Hepatocyte (in vitro differentiated cells): Measurements from ENCODE around the gene RBM23. TPM values are rescaled to one million over a fixed set of nuclear protein-coding genes. Genes with fewer than 3 reads are reported as not detected.
A peak's percentile ranks its signal among the peaks of the same experiment; 100 is the strongest.

ENCODE experiments used
- DNase-seq: peaks from one replicate; pipeline ENCODE4 v3.0.0-alpha.2; 2016; ENCODE audit warnings: low spot score
- H2AFZ ChIP-seq: fragments of 200-600 bp; sonication (generic); 2 replicates; pipeline ENCODE4 v1.6.0; 2016; ENCODE audit warnings: antibody characterized with exemption, mild to moderate bottlenecking
- H3K27ac ChIP-seq: fragments of 200-600 bp; sonication (generic); 2 replicates; pipeline ENCODE4 v1.5.1; 2016; ENCODE audit warnings: mild to moderate bottlenecking
- H3K27me3 ChIP-seq: fragments of 200-600 bp; sonication (generic); 2 replicates; pipeline ENCODE4 v1.6.1; 2016
- H3K36me3 ChIP-seq: fragments of 200-600 bp; sonication (generic); replicated peaks from 2 replicates; pipeline ENCODE4 v1.5.1; 2016; ENCODE audit warnings: low read depth; ENCODE audit not compliant: insufficient read depth
- H3K4me1 ChIP-seq: fragments of 200-600 bp; sonication (generic); 2 replicates; pipeline ENCODE4 v1.5.1; 2016; ENCODE audit warnings: mild to moderate bottlenecking, moderate library complexity; ENCODE audit not compliant: insufficient read depth
- H3K4me2 ChIP-seq: fragments of 200-600 bp; sonication (generic); 2 replicates; pipeline ENCODE4 v1.6.0; 2016
- H3K4me3 ChIP-seq: fragments of 200-600 bp; sonication (generic); 2 replicates; pipeline ENCODE4 v1.5.1; 2016; ENCODE audit warnings: mild to moderate bottlenecking
- H3K79me2 ChIP-seq: fragments of 200-600 bp; sonication (generic); 2 replicates; pipeline ENCODE4 v1.6.0; 2017; ENCODE audit warnings: mild to moderate bottlenecking
- H3K9me2 ChIP-seq: fragments of 200-600 bp; sonication (generic); replicated peaks from 2 replicates; pipeline ENCODE4 v1.6.0; 2017; ENCODE audit warnings: mild to moderate bottlenecking; ENCODE audit not compliant: insufficient read depth
- H3K9me3 ChIP-seq: fragments of 200-600 bp; sonication (generic); 2 replicates; pipeline ENCODE4 v1.5.1; 2016; ENCODE audit warnings: low read depth, mild to moderate bottlenecking
- H4K20me1 ChIP-seq: fragments of 200-600 bp; sonication (generic); 2 replicates; pipeline ENCODE4 v1.6.0; 2016; ENCODE audit warnings: mild to moderate bottlenecking; ENCODE audit not compliant: insufficient read depth, poor library complexity, severe bottlenecking
- CTCF ChIP-seq: fragments of 200-600 bp; sonication (generic); IDR thresholded peaks from 2 replicates; pipeline ENCODE4 v1.5.1; 2016; ENCODE audit warnings: antibody characterized with exemption, mild to moderate bottlenecking; ENCODE audit not compliant: poor library complexity
- EZH2 ChIP-seq: fragments of 200-600 bp; sonication (generic); IDR thresholded peaks from 2 replicates; pipeline ENCODE4 v1.6.1; 2016; ENCODE audit warnings: antibody characterized with exemption, mild to moderate bottlenecking, borderline replicate concordance
- EZH2phosphoT487 ChIP-seq: fragments of 200-600 bp; sonication (generic); IDR thresholded peaks from one replicate; pipeline ENCODE4 v1.6.1; 2018; ENCODE audit warnings: antibody characterized with exemption, mild to moderate bottlenecking, low read depth, moderate library complexity; ENCODE audit not compliant: unreplicated experiment, severe bottlenecking
- WGBS: methylation state at CpG from one replicate; pipeline ENCODE4 v1.1.6; 2016; ENCODE audit warnings: low lambda C conversion rate; ENCODE audit errors: missing lambda C conversion rate; 5-methylcytosine and 5-hydroxymethylcytosine counted together
- polyA plus RNA-seq: library from polyadenylated mRNA; unstranded; fragments of >200 nt; fragmentation: Nextera tagmentation; extraction: Ambion mirVana; gene quantifications from 2 replicates; pipeline ENCODE4 v1.2.1, GENCODE V29; 2016
- total RNA-seq: library from RNA; depleted of rRNA; stranded (reverse); fragments of >200 nt; gene quantifications from 2 replicates; pipeline ENCODE4 v1.2.3, GENCODE V29; 2014

Gene RBM23
- total and polyA plus RNA-seq, 2 experiments from 2014 or later, result 74.1 to 236 TPM

- Histone ChIP-seq H3K4me3 (peak within 1 kb of the TSS; percentile 44), H3K27ac (peak within 1 kb of the TSS; percentile 86), H4K20me1 (no peaks in the 10 kb centered on the region), H3K4me1 (peaks cover 4% of the 10 kb centered on the region), H3K9me2 (no peaks in the 10 kb centered on the region), H2AFZ (peak within 1 kb of the TSS; percentile 63), H3K36me3 (no peaks in the 10 kb centered on the region), H3K27me3 (no peaks in the 10 kb centered on the region), H3K79me2 (peaks cover 21% of the 10 kb centered on the region), H3K4me2 (peak within 1 kb of the TSS; percentile 93), H3K9me3 (no peaks in the 10 kb centered on the region)
- WGBS, result 2% methylated on average over 49 of the region's 51 CpGs
- TF ChIP-seq CTCF, result no peak
- TF ChIP-seq EZH2, result no peak
- no peak for TF ChIP-seq EZH2phosphoT487
- peak; percentile 99 for DNase-seq
Observed at GRCh38 chr14:22929104-22929960, 10.4 kb upstream of the RBM23 start, which contains the start of gene PRMT5. TSS of gene PRMT5 (minus strand) at chr14:22929376. CDS start at chr14:22929361, 15 bp downstream.

GRCh38 chr14:22928237-22929103 lies 9.5 kb upstream of the RBM23 start:
- H3K4me2 ChIP-seq, result peak overlapping the region; percentile 93
- H2AFZ ChIP-seq, result peak overlapping the region; percentile 42
- no peaks in the 10 kb centered on the region for H3K36me3 ChIP-seq
- no peaks in the 10 kb centered on the region for H3K27me3 ChIP-seq
- DNase-seq, result no peak
- H3K4me1 ChIP-seq, result peaks cover 4% of the 10 kb centered on the region
- H3K4me3 ChIP-seq, result peak overlapping the region; percentile 44
- H3K79me2 ChIP-seq, result peaks cover 21% of the 10 kb centered on the region
- H3K9me3 ChIP-seq, result no peaks in the 10 kb centered on the region
- no peak for TF ChIP-seq CTCF
- peak overlapping the region; percentile 86 for H3K27ac ChIP-seq
- WGBS, result 33% methylated on average over 12 of the region's 12 CpGs
- no peaks in the 10 kb centered on the region for H3K9me2 ChIP-seq
- H4K20me1 ChIP-seq, result no peaks in the 10 kb centered on the region

GRCh38 chr14:22926316-22926715 lies 7.4 kb upstream of the RBM23 start:
- WGBS, result 89% methylated on average over 4 of the region's 4 CpGs
- Histone ChIP-seq H3K9me2 (no peaks in the 10 kb centered on the region), H3K27ac (no peak overlapping the region), H3K79me2 (peaks cover 21% of the 10 kb centered on the region), H3K4me1 (peaks cover 4% of the 10 kb centered on the region), H3K9me3 (no peaks in the 10 kb centered on the region), H3K27me3 (no peaks in the 10 kb centered on the region), H2AFZ (no peak overlapping the region), H3K4me3 (no peak overlapping the region), H4K20me1 (no peaks in the 10 kb centered on the region), H3K4me2 (no peak overlapping the region), H3K36me3 (no peaks in the 10 kb centered on the region)
- TF ChIP-seq CTCF, result no peak
- no peak for TF ChIP-seq EZH2phosphoT487
- no peak for TF ChIP-seq EZH2
- peak; percentile 28 for DNase-seq
